ENCODE measurements around the gene PRSS33. TPM values are rescaled to one million over a fixed set of nuclear protein-coding genes. Genes with fewer than 3 reads are reported as not detected.

The PRSS33 gene
- total and polyA plus RNA-seq, 2 of the 8 experiments (the other 6 are each of a cell fraction or from before 2014, with no cell fraction given): 0.09 TPM; not detected in 1

- H3K79me1 ChIP-seq (ENCODE audit: low read depth, low read length): no peaks in the 10 kb centered on the region
- no peaks in the 10 kb centered on the region for H3K4me1 ChIP-seq (replicated peaks in 1 of 4; ENCODE audit: control insufficient read depth in 3 of 4, insufficient read depth in 4 of 4, low read length in 3 of 4)
- no peak overlapping the region for H3K56ac ChIP-seq (replicated peaks; ENCODE audit: insufficient read length, low read depth, low read length)
- no peak overlapping the region for H4K91ac ChIP-seq (replicated peaks; ENCODE audit: insufficient read length, low read length)
- no peak overlapping the region for H2AK5ac ChIP-seq (ENCODE audit: low read depth, low read length)
- H3K4me2 ChIP-seq (ENCODE audit: insufficient read depth in 1 of 2, low read depth in 2 of 2, low read length in 2 of 2): no peak overlapping the region
- H4K8ac ChIP-seq (ENCODE audit: extremely low read depth, insufficient read depth, low read length): no peak overlapping the region
- H2BK12ac ChIP-seq (ENCODE audit: low read depth, low read length): no peak overlapping the region
- H2BK15ac ChIP-seq (ENCODE audit: low read length): no peak overlapping the region
- H3K4ac ChIP-seq (replicated peaks; ENCODE audit: insufficient read length, low read depth, low read length): no peak overlapping the region
- ChIA-PET CTCF (ENCODE audit: partially characterized antibody) (interaction anchor here (0.6 to 1.3 kb wide), 2 partner anchors 14 to 20 kb away, joined by 3 to 4 read pairs; no protein-coding TSS in a partner anchor), POLR2A (ENCODE audit: partially characterized antibody) (interaction anchor here (0.6 to 1.6 kb wide), 2 partner anchors 23 to 222 kb away, joined by 3 read pairs; partner anchors contain the start of gene ELOB)
- H4K20me1 ChIP-seq (replicated peaks in 1 of 2; ENCODE audit: control insufficient read depth in 1 of 2, insufficient read depth in 2 of 2, low read length in 2 of 2): no peaks in the 10 kb centered on the region
- no peaks in the 10 kb centered on the region for H3K79me2 ChIP-seq (ENCODE audit: control insufficient read depth in 1 of 2, insufficient read depth in 2 of 2, low read length in 2 of 2)
- no peak overlapping the region for H2BK120ac ChIP-seq (replicated peaks; ENCODE audit: low read depth, low read length)
- H3K23ac ChIP-seq (ENCODE audit: insufficient read length): no peak overlapping the region
- FAIRE-seq (no peak), DNase-seq (ENCODE audit: low read depth in 1 of 2, low spot score in 2 of 2) (no peak)
- 88% methylated on average over 1 of the region's 1 CpG; no CpG with 5 or more reads in 1 of the 2 experiments for WGBS, 2 experiments (ENCODE audit: extremely low coverage in 1 of 2, insufficient coverage in 1 of 2, insufficient read length in 1 of 2, insufficient replicate concordance in 2 of 2, low coverage in 1 of 2, low lambda C conversion rate in 2 of 2, missing lambda C conversion rate in 1 of 2)
- no peak overlapping the region for H3K18ac ChIP-seq (ENCODE audit: extremely low read depth, low read length)
- H3K14ac ChIP-seq (ENCODE audit: insufficient read length): no peak overlapping the region
- no peaks in the 10 kb centered on the region for H3K23me2 ChIP-seq (ENCODE audit: low read depth, low read length)
- H2AFZ ChIP-seq (ENCODE audit: low read length): no peak overlapping the region
- H3K4me3 ChIP-seq (ENCODE audit: extremely low read depth in 1 of 4, insufficient read depth in 2 of 4, low read depth in 3 of 4, low read length in 4 of 4): no peak overlapping the region
- H4K5ac ChIP-seq (ENCODE audit: insufficient read length, low read depth, low read length): no peak overlapping the region
- H2BK20ac ChIP-seq (ENCODE audit: low read length): no peak overlapping the region
- H2BK5ac ChIP-seq (ENCODE audit: low read depth, low read length): no peak overlapping the region
- peaks cover 10 to 12% of the 10 kb centered on the region in 2 experiments for H3K9me3 ChIP-seq (ENCODE audit: insufficient read depth in 2 of 2, low read depth in 1 of 2, low read length in 1 of 2)
- no peak overlapping the region for H3K27ac ChIP-seq (ENCODE audit: low read depth, low read length)
- no peak overlapping the region for H3K9ac ChIP-seq (replicated peaks in 1 of 4; ENCODE audit: extremely low read depth in 1 of 4, low read depth in 3 of 4, low read length in 3 of 4)
- no peaks in the 10 kb centered on the region for H3K36me3 ChIP-seq (ENCODE audit: control insufficient read depth in 2 of 4, insufficient read depth in 4 of 4, low read length in 3 of 4)
- no peaks in the 10 kb centered on the region for H3K27me3 ChIP-seq (replicated peaks in 1 of 4; ENCODE audit: control insufficient read depth in 3 of 4, extremely low read depth in 1 of 4, insufficient read depth in 3 of 4, low read length in 3 of 4)
- TF ChIP-seq CHD1 (IDR thresholded peaks at IDR 0.05; ENCODE audit: low read depth, low read length): no peak
- TF ChIP-seq EZH2 (IDR thresholded peaks at IDR 0.05; ENCODE audit: low read depth, low read length, severe bottlenecking): no peak
- TF ChIP-seq BACH1 (IDR thresholded peaks at IDR 0.05; ENCODE audit: low read length): no peak
- TF ChIP-seq CTBP2 (IDR thresholded peaks at IDR 0.05; ENCODE audit: borderline replicate concordance, insufficient read depth, insufficient read length, low read length): no peak
- TF ChIP-seq GABPA (IDR thresholded peaks at IDR 0.05; ENCODE audit: borderline replicate concordance, insufficient read depth, low read length): no peak
- no peak for TF ChIP-seq MAX (IDR thresholded peaks at IDR 0.05)
- no peak for TF ChIP-seq ZNF274 (IDR thresholded peaks at IDR 0.05; ENCODE audit: borderline replicate concordance, extremely low read depth, low read length)
These were observed 12.5 kb upstream of the PRSS33 start for GRCh38 chr16:2799859-2800226.
